Stimulated activated CD4-positive, alpha-beta T cell treated with anti-CD3 and anti-CD28 coated beads, TNF-alpha, amount 100 ng/mL, for 4 hours (primary cell): Measurements from ENCODE around the gene FBLN1.

Source experiments
- DNase-seq, 3 experiments: peaks; one replicate each; pipeline ENCODE4 v3.0.0-alpha.2; 2020; ENCODE audit warnings: low read depth in 3 of 3

Gene FBLN1

DNA sequence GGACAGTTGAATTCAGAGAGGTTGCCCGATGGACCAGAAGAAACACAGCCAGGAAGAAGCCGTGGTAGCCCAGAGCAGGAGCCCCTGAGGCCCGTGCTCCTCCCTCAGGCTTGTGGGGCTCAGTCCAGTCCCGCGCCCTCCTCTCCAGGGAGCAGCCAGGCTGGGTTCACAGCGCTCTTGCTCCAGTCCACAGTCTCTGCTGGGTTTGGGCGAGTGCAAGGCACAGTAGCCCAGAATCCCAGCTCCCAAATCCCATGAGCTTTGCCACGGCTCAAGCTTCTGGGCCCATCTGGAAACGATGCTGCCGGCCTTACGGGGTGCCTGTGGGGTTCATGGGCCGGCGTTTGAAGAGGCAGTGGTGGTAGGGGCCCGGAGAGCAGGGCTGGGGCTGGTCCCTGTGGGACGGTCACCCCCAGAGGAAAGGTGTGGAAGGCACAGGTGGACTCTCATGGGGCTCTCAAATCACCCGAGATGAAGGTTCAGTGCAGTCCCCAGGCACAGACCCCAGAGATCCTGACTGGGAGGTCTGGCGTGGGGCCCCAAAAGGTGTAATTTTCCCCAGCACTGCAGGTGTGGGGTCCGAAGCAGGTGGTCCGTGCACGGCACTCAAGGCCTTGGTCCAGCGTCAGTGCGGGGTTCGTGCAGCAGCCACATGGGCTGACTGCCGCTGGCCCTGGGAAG, 138.4 kb downstream of the FBLN1 start:
- DNase-seq, result no peak

GRCh38 chr22:45642986-45643385, 140.3 kb downstream of the FBLN1 start:
- DNase-seq, result no peak

GRCh38 chr22:45644714-45645113, 142.0 kb downstream of the FBLN1 start:
- no peak for DNase-seq

DNA sequence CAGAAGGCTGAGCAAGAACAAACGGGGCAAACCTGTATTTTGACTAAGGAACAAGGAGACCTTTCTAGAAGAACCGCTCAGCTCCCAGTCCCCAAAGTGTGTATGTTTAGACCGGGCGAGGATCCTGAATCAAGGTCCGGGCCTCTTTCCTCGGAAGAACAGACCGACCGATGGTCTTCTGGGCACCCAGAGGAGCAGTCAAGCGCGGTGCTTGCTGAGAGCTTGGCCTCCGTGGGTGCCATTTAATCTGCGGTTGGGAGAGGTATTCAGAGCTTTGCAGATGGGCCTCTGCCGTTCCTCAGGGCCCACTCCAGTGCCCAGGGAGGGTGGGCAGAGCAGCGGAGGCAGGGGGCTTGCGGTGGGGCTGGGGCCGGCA, 142.5 kb downstream of the FBLN1 start:
- peak in 1 of 3 experiments; percentile 2 for DNase-seq

DNA sequence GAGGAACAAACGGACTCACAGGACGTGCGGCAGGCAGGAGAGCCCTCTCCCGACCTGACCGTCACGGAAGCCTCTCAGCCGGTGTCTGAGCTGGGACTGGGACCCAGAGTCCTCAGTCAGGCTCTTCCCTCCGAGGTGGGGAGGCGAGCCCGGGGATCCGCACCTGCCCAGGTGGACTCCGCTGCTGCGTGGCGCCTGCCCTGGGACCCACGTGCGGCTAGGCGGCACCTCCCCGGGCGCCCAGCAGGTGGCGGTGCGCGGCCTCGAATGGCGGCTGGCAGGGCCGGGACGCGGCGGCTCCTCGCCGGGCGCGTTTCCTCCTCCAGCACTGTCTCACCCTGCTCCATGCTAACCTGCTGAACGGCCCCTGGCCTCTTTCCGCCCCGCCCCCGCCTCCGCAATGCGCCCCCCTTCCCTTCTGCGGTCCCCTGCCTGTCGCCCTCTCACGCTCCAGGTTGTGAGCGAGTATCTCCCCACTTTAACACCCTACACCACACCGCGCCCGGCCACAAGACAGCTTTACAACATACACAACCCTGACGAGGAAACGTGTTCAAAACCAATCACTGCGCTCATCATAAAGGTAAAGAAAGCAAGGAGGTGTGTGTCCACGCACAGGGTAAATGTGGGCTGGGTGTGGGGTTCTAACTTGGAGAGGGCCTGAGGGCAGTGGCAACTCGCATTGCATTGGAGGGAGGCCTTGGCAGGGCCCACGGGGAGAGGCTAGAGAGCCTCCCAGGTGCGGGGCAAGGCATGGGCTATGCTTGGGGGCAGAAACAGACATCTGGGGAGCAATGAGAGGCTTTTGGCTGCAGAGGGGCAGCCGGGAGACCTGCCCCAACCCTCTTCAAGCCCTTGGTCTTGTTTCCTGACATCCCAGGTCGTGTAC, 143.1 kb downstream of the FBLN1 start:
- peak; percentile 52 to 71 (median 70) for DNase-seq

DNA sequence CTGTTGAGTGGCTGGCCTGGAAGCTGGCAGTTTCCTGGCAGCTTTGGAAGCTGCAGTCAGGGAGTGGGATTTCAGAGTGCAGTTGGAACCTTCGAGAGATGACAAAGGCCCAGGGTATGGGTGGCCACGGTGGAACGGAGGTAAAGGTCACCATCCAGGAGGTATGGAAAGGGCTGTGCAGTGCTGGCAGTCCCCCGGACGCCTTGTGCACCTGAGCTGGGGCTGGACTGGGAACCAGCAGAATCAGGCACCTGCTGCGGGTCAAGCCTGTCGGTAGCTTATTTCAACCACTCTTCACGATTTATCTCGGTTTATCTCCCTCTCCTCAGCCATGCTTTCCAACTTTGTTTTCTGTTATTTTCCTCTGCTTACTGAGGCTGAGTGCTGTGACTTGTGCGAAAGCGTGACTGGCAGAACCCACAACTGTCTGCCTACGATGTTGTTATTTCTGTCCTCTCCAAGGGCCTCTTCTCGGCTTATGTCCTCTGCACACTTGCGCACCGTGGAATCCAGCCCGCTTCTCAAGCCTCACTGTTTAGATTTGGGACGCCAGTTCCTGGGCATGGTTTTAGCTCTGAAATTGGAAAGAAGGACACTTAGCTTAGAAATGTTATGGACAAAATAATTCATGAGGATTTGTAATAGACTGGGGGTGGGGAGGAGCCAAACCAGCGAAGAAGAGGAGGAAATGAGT, 145.0 kb downstream of the FBLN1 start:
- no peak for DNase-seq

DNA sequence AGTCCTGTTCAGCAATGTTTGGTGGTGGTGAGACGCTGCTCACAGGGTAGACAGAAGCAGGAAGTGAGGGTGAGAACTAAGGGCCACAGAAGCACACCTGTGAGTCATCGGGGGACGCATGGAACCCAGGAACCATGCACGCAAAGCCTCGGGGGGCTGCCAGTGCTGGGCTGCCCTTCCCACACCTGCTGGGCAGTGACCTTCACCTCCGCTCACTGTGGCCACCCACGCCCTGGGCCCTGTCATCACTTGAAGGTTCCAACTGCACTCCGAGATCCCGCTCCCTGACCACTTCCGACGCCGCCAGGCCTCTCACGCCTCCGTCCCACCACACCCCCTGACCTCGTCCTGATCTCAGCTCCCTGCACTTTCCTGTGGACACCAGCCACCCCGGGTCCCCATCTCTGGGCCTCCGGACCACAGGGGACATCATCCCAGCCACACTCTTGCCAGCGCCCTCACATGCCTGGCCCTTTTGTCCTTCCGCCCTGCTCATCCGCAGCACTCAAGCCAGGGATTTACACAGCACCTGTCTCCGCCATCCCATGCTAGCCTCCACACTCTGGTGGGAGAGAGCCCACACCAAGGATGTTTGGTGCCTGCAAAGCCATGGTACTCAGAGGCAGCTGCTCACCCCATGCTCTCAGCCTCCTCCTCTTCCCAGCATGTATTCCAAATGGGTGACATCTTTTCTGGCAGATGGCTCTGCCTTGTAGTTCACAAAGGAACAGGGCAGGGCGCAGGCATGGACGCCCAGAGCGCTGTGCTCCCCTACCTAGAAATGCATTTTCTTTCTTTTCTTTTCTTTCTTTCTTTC, 145.8 kb downstream of the FBLN1 start:
- DNase-seq, result no peak

GRCh38 chr22:45649809-45650208, 147.1 kb downstream of the FBLN1 start:
- DNase-seq, result no peak

DNA sequence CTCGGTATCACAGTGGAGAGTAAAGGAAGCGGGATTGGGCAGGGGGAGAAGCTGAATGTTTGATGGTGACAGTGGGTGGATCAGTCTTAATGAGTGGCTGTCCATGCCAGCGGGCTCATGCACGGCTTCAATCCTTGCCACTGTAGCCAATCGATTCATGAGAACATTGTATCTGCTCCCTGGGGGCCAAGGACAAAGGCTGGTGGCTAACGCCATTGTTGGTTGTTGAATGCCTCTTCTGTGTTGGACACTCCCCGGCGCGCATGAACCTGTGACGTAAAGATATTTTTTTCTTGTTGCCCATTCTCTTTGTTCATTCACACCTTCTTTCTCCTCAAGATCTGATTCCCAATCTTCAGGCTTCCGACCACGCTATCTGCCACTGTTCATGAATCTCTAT, 148.0 kb downstream of the FBLN1 start:
- no peak for DNase-seq
